HG03196 (cell line): Measurements from ENCODE around the gene BCO2.
"Not testable (repeated sequence)": the region's sequence is repeated elsewhere in the genome, so short reads cannot be mapped to it uniquely, and the experiment has no call there.

ENCODE experiments used
- ATAC-seq: cut with Tn5 transposase; IDR thresholded peaks from one replicate; pipeline ENCODE4 v1.9.1; 2021; ENCODE audit not compliant: unreplicated experiment

Gene BCO2

GRCh38 chr11:112165049-112165448 is 10.3 kb upstream of the BCO2 start:
- no peak for ATAC-seq

GRCh38 chr11:112166562-112166961 is 8.8 kb upstream of the BCO2 start:
- no peak for ATAC-seq

GRCh38 chr11:112167145-112167544 is 8.2 kb upstream of the BCO2 start, which contains the start of gene TEX12:
Gene TEX12 (plus strand): TSS chr11:112167372. CDS start chr11:112169269, 1,897 bp downstream.
- no peak for ATAC-seq

GRCh38 chr11:112172362-112172994 is 2.8 kb upstream of the BCO2 start:
- peak; percentile 66 for ATAC-seq

- ATAC-seq, result no peak
These were observed 2.2 kb upstream of the BCO2 start for GRCh38 chr11:112173152-112173551.

- ATAC-seq, result no peak
These were observed 264 bp downstream of the BCO2 start for GRCh38 chr11:112175599-112175952.

- no peak for ATAC-seq
These were observed 765 bp downstream of the BCO2 start for GRCh38 chr11:112176077-112176476.

- no peak for ATAC-seq
These were observed 2.3 kb downstream of the BCO2 start for GRCh38 chr11:112177589-112177988.

GRCh38 chr11:112178428-112178827 is 3.1 kb downstream of the BCO2 start:
- no peak for ATAC-seq

GRCh38 chr11:112178936-112179335 is 3.6 kb downstream of the BCO2 start:
- ATAC-seq, result no peak

GRCh38 chr11:112179601-112180000 is 4.3 kb downstream of the BCO2 start:
- peak; percentile 81 for ATAC-seq

GRCh38 chr11:112182867-112183266 is 7.6 kb downstream of the BCO2 start:
- no peak for ATAC-seq

- no peak for ATAC-seq
These were observed 10.6 kb downstream of the BCO2 start for GRCh38 chr11:112185883-112186282.

GRCh38 chr11:112186304-112186703 is 11.0 kb downstream of the BCO2 start:
- ATAC-seq, result no peak

- ATAC-seq, result not testable (repeated sequence)
These were observed 19.8 kb downstream of the BCO2 start for GRCh38 chr11:112195113-112195512.

- no peak for ATAC-seq
These were observed 20.6 kb downstream of the BCO2 start for GRCh38 chr11:112195951-112196351.

GRCh38 chr11:112196519-112197087 is 21.3 kb downstream of the BCO2 start:
- ATAC-seq, result no peak

- ATAC-seq, result not testable (repeated sequence)
These were observed 23.8 kb downstream of the BCO2 start for GRCh38 chr11:112199101-112199500.

GRCh38 chr11:112200252-112200651 is 24.9 kb downstream of the BCO2 start:
- ATAC-seq, result no peak

GRCh38 chr11:112206071-112206470 is 30.8 kb downstream of the BCO2 start:
- no peak for ATAC-seq

GRCh38 chr11:112210890-112211289 is 35.6 kb downstream of the BCO2 start:
- no peak for ATAC-seq

- no peak for ATAC-seq
These were observed 36.2 kb downstream of the BCO2 start for GRCh38 chr11:112211536-112211935.

- no peak for ATAC-seq
These were observed 37.0 kb downstream of the BCO2 start for GRCh38 chr11:112212290-112212689.
